Measurements from ENCODE around the gene KRTAP9-7.

DNA sequence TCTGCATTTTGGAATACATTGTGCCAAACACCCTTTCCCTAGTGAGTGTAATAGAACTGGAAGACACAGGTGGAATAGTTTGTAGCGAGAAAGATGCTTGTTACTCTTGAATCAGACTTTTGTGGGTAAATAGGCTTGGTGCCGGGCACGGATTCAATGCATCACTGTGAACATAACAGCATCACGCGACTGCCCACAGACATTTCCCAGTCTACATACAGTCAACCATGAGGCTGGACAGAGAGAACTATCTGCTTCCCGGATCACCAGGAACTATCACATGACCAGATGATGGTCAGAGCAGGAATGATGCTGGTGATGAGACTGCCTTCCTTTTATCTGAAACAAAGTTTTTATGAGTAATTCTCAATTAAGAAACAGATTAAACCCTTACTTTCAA is 49.4 kb upstream of the KRTAP9-7 start:
- TF ChIP-seq, protein P1, sequence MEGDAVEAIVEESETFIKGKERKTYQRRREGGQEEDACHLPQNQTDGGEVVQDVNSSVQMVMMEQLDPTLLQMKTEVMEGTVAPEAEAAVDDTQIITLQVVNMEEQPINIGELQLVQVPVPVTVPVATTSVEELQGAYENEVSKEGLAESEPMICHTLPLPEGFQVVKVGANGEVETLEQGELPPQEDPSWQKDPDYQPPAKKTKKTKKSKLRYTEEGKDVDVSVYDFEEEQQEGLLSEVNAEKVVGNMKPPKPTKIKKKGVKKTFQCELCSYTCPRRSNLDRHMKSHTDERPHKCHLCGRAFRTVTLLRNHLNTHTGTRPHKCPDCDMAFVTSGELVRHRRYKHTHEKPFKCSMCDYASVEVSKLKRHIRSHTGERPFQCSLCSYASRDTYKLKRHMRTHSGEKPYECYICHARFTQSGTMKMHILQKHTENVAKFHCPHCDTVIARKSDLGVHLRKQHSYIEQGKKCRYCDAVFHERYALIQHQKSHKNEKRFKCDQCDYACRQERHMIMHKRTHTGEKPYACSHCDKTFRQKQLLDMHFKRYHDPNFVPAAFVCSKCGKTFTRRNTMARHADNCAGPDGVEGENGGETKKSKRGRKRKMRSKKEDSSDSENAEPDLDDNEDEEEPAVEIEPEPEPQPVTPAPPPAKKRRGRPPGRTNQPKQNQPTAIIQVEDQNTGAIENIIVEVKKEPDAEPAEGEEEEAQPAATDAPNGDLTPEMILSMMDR (IDR thresholded peaks at IDR 0.05) = no peak
- TF ChIP-seq POLR2AphosphoS5 (IDR thresholded peaks at IDR 0.05) (no peak), POLR2A (IDR thresholded peaks at IDR 0.05) (no peak), EP300 (IDR thresholded peaks at IDR 0.05; ENCODE audit: low read depth) (no peak)

Data from transverse colon (tissue), 4 donors.